ENCODE data around the gene CCNYL1. TPM values are rescaled to one million over a fixed set of nuclear protein-coding genes. Genes with fewer than 3 reads are reported as not detected.

The CCNYL1 gene
- total RNA-seq, 1 donor from 2014 or later, result 13.5 TPM

DNA sequence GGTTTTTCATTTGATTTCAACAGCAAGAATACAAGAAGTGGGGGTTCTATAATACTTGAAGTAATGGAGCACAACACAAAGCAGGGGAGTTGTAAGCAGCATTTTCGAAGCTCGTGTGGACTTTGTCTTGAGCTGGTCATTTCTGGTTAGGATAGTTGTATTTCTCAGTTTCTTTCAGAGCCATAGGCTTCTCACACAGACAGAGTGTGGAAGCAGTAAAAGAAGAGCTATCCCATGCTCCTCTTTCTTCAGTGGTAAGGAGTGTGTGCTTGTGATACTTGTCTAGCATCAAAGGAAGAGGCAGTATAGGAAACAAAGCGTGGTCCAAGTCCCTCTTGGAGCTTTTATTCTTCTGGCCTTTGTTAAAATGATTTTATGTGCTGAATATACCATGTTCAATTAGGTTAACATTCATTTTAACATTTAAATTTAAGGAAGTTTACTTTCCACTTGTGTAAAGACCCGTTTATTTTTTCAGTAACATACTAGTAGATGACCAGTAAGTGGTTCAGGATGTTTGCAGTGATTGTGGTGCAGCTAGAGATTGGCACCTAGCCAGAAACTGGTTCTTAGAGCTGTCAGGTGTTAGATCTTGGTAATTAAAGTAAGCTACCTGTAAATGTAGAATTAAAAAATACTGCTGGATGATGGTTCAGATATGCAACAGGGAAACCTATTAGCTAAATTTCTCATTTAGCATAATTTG is 14.6 kb downstream of the CCNYL1 start:
- no peak for DNase-seq
- no peaks in the 10 kb centered on the region for H3K27me3 Mint-ChIP-seq
- no peak overlapping the region for H3K27ac Mint-ChIP-seq
- CTCF ChIA-PET, result interaction anchor here (0.7 to 1.7 kb wide), 3 partner anchors 20 to 100 kb away, joined by 3 to 13 read pairs (median 4); partner anchors contain the start of gene METTL21A
- TF ChIP-seq, protein P1, sequence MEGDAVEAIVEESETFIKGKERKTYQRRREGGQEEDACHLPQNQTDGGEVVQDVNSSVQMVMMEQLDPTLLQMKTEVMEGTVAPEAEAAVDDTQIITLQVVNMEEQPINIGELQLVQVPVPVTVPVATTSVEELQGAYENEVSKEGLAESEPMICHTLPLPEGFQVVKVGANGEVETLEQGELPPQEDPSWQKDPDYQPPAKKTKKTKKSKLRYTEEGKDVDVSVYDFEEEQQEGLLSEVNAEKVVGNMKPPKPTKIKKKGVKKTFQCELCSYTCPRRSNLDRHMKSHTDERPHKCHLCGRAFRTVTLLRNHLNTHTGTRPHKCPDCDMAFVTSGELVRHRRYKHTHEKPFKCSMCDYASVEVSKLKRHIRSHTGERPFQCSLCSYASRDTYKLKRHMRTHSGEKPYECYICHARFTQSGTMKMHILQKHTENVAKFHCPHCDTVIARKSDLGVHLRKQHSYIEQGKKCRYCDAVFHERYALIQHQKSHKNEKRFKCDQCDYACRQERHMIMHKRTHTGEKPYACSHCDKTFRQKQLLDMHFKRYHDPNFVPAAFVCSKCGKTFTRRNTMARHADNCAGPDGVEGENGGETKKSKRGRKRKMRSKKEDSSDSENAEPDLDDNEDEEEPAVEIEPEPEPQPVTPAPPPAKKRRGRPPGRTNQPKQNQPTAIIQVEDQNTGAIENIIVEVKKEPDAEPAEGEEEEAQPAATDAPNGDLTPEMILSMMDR (IDR thresholded peaks at IDR 0.05), result no peak
- H3K9me3 Mint-ChIP-seq, result no peaks in the 10 kb centered on the region
- peaks cover 22% of the 10 kb centered on the region for H3K36me3 Mint-ChIP-seq (ENCODE audit: low read depth)
- POLR2A ChIA-PET, result interaction anchor here (0.6 to 1.9 kb wide), 3 partner anchors 15 to 575 kb away, joined by 4 to 14 read pairs (median 10); partner anchors contain the start of genes CCNYL1 and METTL21A
- H3K4me1 Mint-ChIP-seq, result peaks cover 44% of the 10 kb centered on the region
- no peak for ATAC-seq (ENCODE audit: low read depth)
- H3K4me3 Mint-ChIP-seq, result no peak overlapping the region
- intact Hi-C loops (cut with micrococcal nuclease), result loop anchor here (2.0 kb wide), 1 partner anchor 13 kb away; no protein-coding TSS in a partner anchor

DNA sequence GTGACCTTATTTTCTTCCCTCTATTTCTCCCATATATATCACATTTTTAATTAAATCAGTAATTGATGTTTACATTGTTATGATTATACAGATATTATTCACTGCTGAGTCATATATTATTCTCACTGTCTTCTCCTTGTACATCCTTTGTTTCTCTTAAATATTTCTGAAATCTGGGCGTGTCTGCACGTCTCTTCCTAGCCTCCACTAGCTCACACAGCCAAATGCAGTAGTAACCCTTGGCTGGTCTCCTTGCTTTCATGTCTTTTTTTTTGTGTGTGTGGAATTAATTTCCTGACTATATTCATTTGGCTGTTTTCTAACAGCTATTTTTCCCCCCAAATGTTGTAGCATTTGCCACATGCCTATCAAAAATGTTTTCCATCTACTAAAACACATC is 15.8 kb downstream of the CCNYL1 start:
- Mint-ChIP-seq H3K9me3 (no peaks in the 10 kb centered on the region), H3K4me3 (peak overlapping the region; percentile 33), H3K27me3 (no peaks in the 10 kb centered on the region), H3K36me3 (ENCODE audit: low read depth) (peaks cover 23% of the 10 kb centered on the region), H3K4me1 (peaks cover 39% of the 10 kb centered on the region), H3K27ac (peak overlapping the region; percentile 56)
- DNase-seq, result no peak
- CTCF ChIA-PET, result interaction anchor here (0.5 to 1.7 kb wide), 4 partner anchors 10 to 101 kb away, joined by 3 to 13 read pairs (median 4); partner anchors contain the start of genes CCNYL1 and METTL21A
- TF ChIP-seq, protein P1 (IDR thresholded peaks at IDR 0.05), result no peak
- POLR2A ChIA-PET, result interaction anchor here (1.8 to 1.9 kb wide), 2 partner anchors 16 to 102 kb away, joined by 10 to 14 read pairs; partner anchors contain the start of genes CCNYL1 and METTL21A
- intact Hi-C loops (cut with micrococcal nuclease), result loop anchor here (2.0 kb wide), 1 partner anchor 14 kb away; no protein-coding TSS in a partner anchor
- no peak for ATAC-seq (ENCODE audit: low read depth)

DNA sequence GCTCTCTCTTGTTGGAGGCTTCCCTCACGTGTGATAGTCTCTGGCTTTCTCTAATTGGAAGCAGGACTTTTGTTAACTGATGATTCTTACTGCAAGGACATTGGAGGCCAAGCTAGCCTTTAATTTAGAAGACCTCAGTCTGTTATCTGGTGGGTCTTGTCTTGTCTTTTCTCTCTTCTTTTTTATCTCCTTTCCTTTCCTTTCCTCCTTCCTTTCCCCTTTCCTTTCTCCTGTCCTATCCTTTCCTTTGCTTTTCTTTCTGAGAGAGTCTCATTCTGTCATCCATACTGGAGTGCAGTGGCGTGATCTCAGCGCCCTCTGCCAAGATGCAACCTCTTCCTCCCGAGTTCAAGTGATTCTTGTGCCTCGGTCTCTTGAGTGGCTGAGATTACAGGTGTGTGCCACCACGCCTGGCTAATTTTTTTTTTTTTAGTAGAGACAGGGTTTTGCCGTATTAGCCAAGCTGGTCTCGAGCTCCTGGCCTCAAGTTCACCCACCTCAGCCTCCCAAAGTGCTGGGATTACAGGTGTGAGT is 18.1 kb downstream of the CCNYL1 start:
- intact Hi-C loops (cut with micrococcal nuclease), result no loop called here
- TF ChIP-seq, protein P1 (IDR thresholded peaks at IDR 0.05), result no peak
- H3K36me3 Mint-ChIP-seq (ENCODE audit: low read depth), result peaks cover 38% of the 10 kb centered on the region
- H3K9me3 Mint-ChIP-seq, result no peaks in the 10 kb centered on the region
- peaks cover 29% of the 10 kb centered on the region for H3K4me1 Mint-ChIP-seq
- no peak for ATAC-seq (ENCODE audit: low read depth)
- no peak overlapping the region for H3K4me3 Mint-ChIP-seq
- ChIA-PET CTCF (no interaction called here), POLR2A (no interaction called here)
- no peak for DNase-seq
- H3K27ac Mint-ChIP-seq, result no peak overlapping the region
- H3K27me3 Mint-ChIP-seq, result no peaks in the 10 kb centered on the region

DNA sequence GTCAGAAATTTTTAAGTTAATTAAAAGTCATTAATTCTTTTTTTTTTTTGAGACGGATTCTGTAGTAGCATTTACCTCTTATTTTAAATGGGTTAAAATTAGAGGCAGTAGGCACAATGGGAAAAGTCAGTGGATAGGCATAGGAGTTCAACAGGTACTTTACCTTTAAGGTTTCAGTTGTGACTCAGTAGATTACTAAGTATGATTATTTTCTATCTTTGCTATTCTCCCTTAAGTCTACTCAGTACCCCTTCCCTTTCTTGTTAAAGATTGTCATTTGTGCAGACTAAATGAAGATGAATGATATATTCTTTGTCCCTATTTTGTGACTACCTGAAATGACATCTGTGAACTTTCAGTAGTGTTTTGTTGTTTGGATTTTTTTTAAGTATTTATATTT is 19.7 kb downstream of the CCNYL1 start:
- ChIA-PET POLR2A (no interaction called here), CTCF (no interaction called here)
- DNase-seq, result no peak
- Mint-ChIP-seq H3K9me3 (no peaks in the 10 kb centered on the region), H3K27ac (no peak overlapping the region), H3K36me3 (ENCODE audit: low read depth) (peaks cover 43% of the 10 kb centered on the region), H3K4me3 (no peak overlapping the region), H3K4me1 (peaks cover 20% of the 10 kb centered on the region), H3K27me3 (no peaks in the 10 kb centered on the region)
- TF ChIP-seq, protein P1 (IDR thresholded peaks at IDR 0.05), result no peak
- ATAC-seq (ENCODE audit: low read depth), result no peak
- intact Hi-C loops (cut with micrococcal nuclease), result no loop called here

Data from activated B cell treated with CpG ODN at 0.5 μM for 24 hours (primary cell).